ENCODE measurements around the gene RCAN2.

- TF ChIP-seq STAT1 (IDR thresholded peaks at IDR 0.05; ENCODE audit: unreplicated experiment) (no peak), ETS1 (IDR thresholded peaks at IDR 0.05) (no peak)
- TF ChIP-seq, protein P1, sequence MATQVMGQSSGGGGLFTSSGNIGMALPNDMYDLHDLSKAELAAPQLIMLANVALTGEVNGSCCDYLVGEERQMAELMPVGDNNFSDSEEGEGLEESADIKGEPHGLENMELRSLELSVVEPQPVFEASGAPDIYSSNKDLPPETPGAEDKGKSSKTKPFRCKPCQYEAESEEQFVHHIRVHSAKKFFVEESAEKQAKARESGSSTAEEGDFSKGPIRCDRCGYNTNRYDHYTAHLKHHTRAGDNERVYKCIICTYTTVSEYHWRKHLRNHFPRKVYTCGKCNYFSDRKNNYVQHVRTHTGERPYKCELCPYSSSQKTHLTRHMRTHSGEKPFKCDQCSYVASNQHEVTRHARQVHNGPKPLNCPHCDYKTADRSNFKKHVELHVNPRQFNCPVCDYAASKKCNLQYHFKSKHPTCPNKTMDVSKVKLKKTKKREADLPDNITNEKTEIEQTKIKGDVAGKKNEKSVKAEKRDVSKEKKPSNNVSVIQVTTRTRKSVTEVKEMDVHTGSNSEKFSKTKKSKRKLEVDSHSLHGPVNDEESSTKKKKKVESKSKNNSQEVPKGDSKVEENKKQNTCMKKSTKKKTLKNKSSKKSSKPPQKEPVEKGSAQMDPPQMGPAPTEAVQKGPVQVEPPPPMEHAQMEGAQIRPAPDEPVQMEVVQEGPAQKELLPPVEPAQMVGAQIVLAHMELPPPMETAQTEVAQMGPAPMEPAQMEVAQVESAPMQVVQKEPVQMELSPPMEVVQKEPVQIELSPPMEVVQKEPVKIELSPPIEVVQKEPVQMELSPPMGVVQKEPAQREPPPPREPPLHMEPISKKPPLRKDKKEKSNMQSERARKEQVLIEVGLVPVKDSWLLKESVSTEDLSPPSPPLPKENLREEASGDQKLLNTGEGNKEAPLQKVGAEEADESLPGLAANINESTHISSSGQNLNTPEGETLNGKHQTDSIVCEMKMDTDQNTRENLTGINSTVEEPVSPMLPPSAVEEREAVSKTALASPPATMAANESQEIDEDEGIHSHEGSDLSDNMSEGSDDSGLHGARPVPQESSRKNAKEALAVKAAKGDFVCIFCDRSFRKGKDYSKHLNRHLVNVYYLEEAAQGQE (IDR thresholded peaks at IDR 0.05; ENCODE audit: unreplicated experiment), result no peak
- TF ChIP-seq, protein P2, sequence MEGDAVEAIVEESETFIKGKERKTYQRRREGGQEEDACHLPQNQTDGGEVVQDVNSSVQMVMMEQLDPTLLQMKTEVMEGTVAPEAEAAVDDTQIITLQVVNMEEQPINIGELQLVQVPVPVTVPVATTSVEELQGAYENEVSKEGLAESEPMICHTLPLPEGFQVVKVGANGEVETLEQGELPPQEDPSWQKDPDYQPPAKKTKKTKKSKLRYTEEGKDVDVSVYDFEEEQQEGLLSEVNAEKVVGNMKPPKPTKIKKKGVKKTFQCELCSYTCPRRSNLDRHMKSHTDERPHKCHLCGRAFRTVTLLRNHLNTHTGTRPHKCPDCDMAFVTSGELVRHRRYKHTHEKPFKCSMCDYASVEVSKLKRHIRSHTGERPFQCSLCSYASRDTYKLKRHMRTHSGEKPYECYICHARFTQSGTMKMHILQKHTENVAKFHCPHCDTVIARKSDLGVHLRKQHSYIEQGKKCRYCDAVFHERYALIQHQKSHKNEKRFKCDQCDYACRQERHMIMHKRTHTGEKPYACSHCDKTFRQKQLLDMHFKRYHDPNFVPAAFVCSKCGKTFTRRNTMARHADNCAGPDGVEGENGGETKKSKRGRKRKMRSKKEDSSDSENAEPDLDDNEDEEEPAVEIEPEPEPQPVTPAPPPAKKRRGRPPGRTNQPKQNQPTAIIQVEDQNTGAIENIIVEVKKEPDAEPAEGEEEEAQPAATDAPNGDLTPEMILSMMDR (conservative IDR thresholded peaks at IDR 0.05; ENCODE audit: low read depth in 2 of 2), result no peak
These were observed 7.0 kb downstream of the RCAN2 start for GRCh38 chr6:46484081-46484820.
